ENCODE measurements around the gene ISCU.

Gene ISCU

GRCh38 chr12:108565146-108565545 is 2.8 kb downstream of the ISCU start:
- Histone ChIP-seq H2AK5ac (ENCODE audit: low read length) (no peak overlapping the region), H3K4me3 (ENCODE audit: low read length) (no peak overlapping the region), H3K27me3 (ENCODE audit: insufficient read depth, low read length, poor library complexity) (no peaks in the 10 kb centered on the region), H3K79me1 (ENCODE audit: low read length) (peaks cover 8% of the 10 kb centered on the region), H3K79me2 (ENCODE audit: control insufficient read depth, insufficient read depth, low read length) (peaks cover 13% of the 10 kb centered on the region), H2BK120ac (ENCODE audit: low read depth, low read length) (no peak overlapping the region), H3K4me1 (ENCODE audit: control insufficient read depth, low read depth, low read length) (no peaks in the 10 kb centered on the region), H2BK15ac (replicated peaks; ENCODE audit: low read depth) (no peak overlapping the region), H2BK5ac (ENCODE audit: low read length) (no peak overlapping the region), H3K27ac (ENCODE audit: low read depth, low read length) (no peak overlapping the region), H3K23ac (ENCODE audit: low read length) (no peak overlapping the region), H3K56ac (ENCODE audit: low read length) (no peak overlapping the region), H3K18ac (ENCODE audit: low read length) (no peak overlapping the region), H3K4me2 (ENCODE audit: low read length) (no peak overlapping the region), H3K9ac (ENCODE audit: low read length) (no peak overlapping the region), H3K36me3 (ENCODE audit: control insufficient read depth, insufficient read depth, low read length) (peaks cover 2% of the 10 kb centered on the region), H4K5ac (ENCODE audit: low read length) (no peak overlapping the region), H4K8ac (ENCODE audit: low read depth, low read length) (no peak overlapping the region), H3K4ac (ENCODE audit: low read depth, low read length) (no peak overlapping the region)
- WGBS (ENCODE audit: extremely low coverage, insufficient coverage, low lambda C conversion rate), result no CpG with 5 or more reads among the region's 3 CpGs
- no peak for DNase-seq

GRCh38 chr12:108565976-108566375 is 3.6 kb downstream of the ISCU start:
- no peak overlapping the region for H2AK5ac ChIP-seq (ENCODE audit: low read length)
- DNase-seq, result no peak
- no peak overlapping the region for H2BK5ac ChIP-seq (ENCODE audit: low read length)
- H2BK15ac ChIP-seq (replicated peaks; ENCODE audit: low read depth), result no peak overlapping the region
- H3K9ac ChIP-seq (ENCODE audit: low read length), result no peak overlapping the region
- H3K18ac ChIP-seq (ENCODE audit: low read length), result no peak overlapping the region
- no peak overlapping the region for H4K5ac ChIP-seq (ENCODE audit: low read length)
- H3K27me3 ChIP-seq (ENCODE audit: insufficient read depth, low read length, poor library complexity), result no peaks in the 10 kb centered on the region
- no peak overlapping the region for H4K8ac ChIP-seq (ENCODE audit: low read depth, low read length)
- no peak overlapping the region for H3K27ac ChIP-seq (ENCODE audit: low read depth, low read length)
- H3K79me1 ChIP-seq (ENCODE audit: low read length), result peaks cover 5% of the 10 kb centered on the region
- peaks cover 2% of the 10 kb centered on the region for H3K36me3 ChIP-seq (ENCODE audit: control insufficient read depth, insufficient read depth, low read length)
- H3K79me2 ChIP-seq (ENCODE audit: control insufficient read depth, insufficient read depth, low read length), result peaks cover 5% of the 10 kb centered on the region
- H3K4me3 ChIP-seq (ENCODE audit: low read length), result no peak overlapping the region
- no peak overlapping the region for H3K4me2 ChIP-seq (ENCODE audit: low read length)
- no peak overlapping the region for H3K56ac ChIP-seq (ENCODE audit: low read length)
- no peak overlapping the region for H2BK120ac ChIP-seq (ENCODE audit: low read depth, low read length)
- H3K23ac ChIP-seq (ENCODE audit: low read length), result no peak overlapping the region
- H3K4me1 ChIP-seq (ENCODE audit: control insufficient read depth, low read depth, low read length), result no peaks in the 10 kb centered on the region
- H3K4ac ChIP-seq (ENCODE audit: low read depth, low read length), result no peak overlapping the region
- no CpG with 5 or more reads among the region's 2 CpGs for WGBS (ENCODE audit: extremely low coverage, insufficient coverage, low lambda C conversion rate)

GRCh38 chr12:108566452-108566851 is 4.1 kb downstream of the ISCU start:
- no peaks in the 10 kb centered on the region for H3K4me1 ChIP-seq (ENCODE audit: control insufficient read depth, low read depth, low read length)
- H3K9ac ChIP-seq (ENCODE audit: low read length), result no peak overlapping the region
- no peak overlapping the region for H3K18ac ChIP-seq (ENCODE audit: low read length)
- H4K8ac ChIP-seq (ENCODE audit: low read depth, low read length), result no peak overlapping the region
- no peak overlapping the region for H3K23ac ChIP-seq (ENCODE audit: low read length)
- no peak overlapping the region for H3K4me3 ChIP-seq (ENCODE audit: low read length)
- no peak overlapping the region for H2BK5ac ChIP-seq (ENCODE audit: low read length)
- no peak overlapping the region for H2BK120ac ChIP-seq (ENCODE audit: low read depth, low read length)
- peaks cover 5% of the 10 kb centered on the region for H3K79me1 ChIP-seq (ENCODE audit: low read length)
- no peak overlapping the region for H3K27ac ChIP-seq (ENCODE audit: low read depth, low read length)
- H2BK15ac ChIP-seq (replicated peaks; ENCODE audit: low read depth), result no peak overlapping the region
- DNase-seq, result no peak
- H4K5ac ChIP-seq (ENCODE audit: low read length), result no peak overlapping the region
- peaks cover 2% of the 10 kb centered on the region for H3K36me3 ChIP-seq (ENCODE audit: control insufficient read depth, insufficient read depth, low read length)
- no peak overlapping the region for H3K56ac ChIP-seq (ENCODE audit: low read length)
- H2AK5ac ChIP-seq (ENCODE audit: low read length), result no peak overlapping the region
- no peak overlapping the region for H3K4ac ChIP-seq (ENCODE audit: low read depth, low read length)
- no peak overlapping the region for H3K4me2 ChIP-seq (ENCODE audit: low read length)
- H3K79me2 ChIP-seq (ENCODE audit: control insufficient read depth, insufficient read depth, low read length), result peaks cover 5% of the 10 kb centered on the region
- H3K27me3 ChIP-seq (ENCODE audit: insufficient read depth, low read length, poor library complexity), result no peaks in the 10 kb centered on the region
- WGBS (ENCODE audit: extremely low coverage, insufficient coverage, low lambda C conversion rate), result no CpG with 5 or more reads among the region's 4 CpGs

- Histone ChIP-seq H2BK15ac (replicated peaks; ENCODE audit: low read depth) (no peak overlapping the region), H3K23ac (ENCODE audit: low read length) (no peak overlapping the region), H3K36me3 (ENCODE audit: control insufficient read depth, insufficient read depth, low read length) (peaks cover 2% of the 10 kb centered on the region), H3K18ac (ENCODE audit: low read length) (no peak overlapping the region), H3K4me2 (ENCODE audit: low read length) (no peak overlapping the region), H3K4me3 (ENCODE audit: low read length) (no peak overlapping the region), H4K8ac (ENCODE audit: low read depth, low read length) (no peak overlapping the region), H2AK5ac (ENCODE audit: low read length) (no peak overlapping the region), H2BK120ac (ENCODE audit: low read depth, low read length) (no peak overlapping the region), H4K5ac (ENCODE audit: low read length) (no peak overlapping the region), H3K4me1 (ENCODE audit: control insufficient read depth, low read depth, low read length) (no peaks in the 10 kb centered on the region), H3K56ac (ENCODE audit: low read length) (no peak overlapping the region), H3K9ac (ENCODE audit: low read length) (no peak overlapping the region), H3K27ac (ENCODE audit: low read depth, low read length) (no peak overlapping the region), H3K79me1 (ENCODE audit: low read length) (peaks cover 5% of the 10 kb centered on the region), H3K79me2 (ENCODE audit: control insufficient read depth, insufficient read depth, low read length) (peaks cover 5% of the 10 kb centered on the region), H3K27me3 (ENCODE audit: insufficient read depth, low read length, poor library complexity) (no peaks in the 10 kb centered on the region), H2BK5ac (ENCODE audit: low read length) (no peak overlapping the region), H3K4ac (ENCODE audit: low read depth, low read length) (no peak overlapping the region)
- no peak for DNase-seq
- WGBS (ENCODE audit: extremely low coverage, insufficient coverage, low lambda C conversion rate), result no CpG with 5 or more reads among the region's 7 CpGs
Measured at GRCh38 chr12:108567406-108568337, 5.3 kb downstream of the ISCU start.

DNA sequence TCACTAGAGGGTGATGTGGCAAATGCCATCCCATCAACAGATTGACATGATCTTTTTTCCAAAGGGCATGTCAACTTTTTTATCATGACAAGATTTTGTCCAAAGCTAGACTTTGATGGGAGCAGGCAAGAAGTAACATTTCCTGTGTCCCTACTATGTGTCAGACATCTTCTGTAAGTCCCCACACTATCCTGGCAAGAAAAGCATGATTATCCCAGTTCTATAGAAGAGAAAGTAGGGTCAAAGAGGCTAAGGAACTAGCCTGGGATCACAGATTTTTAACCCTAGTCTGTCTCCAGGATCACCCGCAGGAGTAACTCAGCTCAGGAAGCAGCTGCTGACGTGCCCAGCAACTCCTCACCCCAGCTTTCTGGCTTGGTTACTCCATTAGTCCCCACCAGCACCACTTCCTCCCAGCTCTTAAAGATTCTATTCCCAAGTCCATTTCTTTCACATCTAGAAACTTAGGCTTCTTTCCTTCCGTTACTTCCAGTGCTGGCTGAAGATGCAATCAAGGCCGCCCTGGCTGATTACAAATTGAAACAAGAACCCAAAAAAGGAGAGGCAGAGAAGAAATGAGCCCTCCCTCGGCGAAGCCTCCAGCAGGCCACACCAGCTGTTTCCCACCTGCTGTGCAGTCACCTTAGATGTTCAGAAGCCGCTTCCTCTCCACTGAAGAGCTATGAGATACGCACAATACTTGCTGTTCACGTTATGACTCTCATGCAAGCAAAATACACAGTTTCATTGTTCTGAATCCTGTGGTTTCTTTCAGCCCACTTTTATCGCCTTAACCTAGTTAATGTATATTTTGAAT is 6.2 kb downstream of the ISCU start:
- Histone ChIP-seq H3K4me2 (ENCODE audit: low read length) (no peak overlapping the region), H3K36me3 (ENCODE audit: control insufficient read depth, insufficient read depth, low read length) (peaks cover 2% of the 10 kb centered on the region), H2BK15ac (replicated peaks; ENCODE audit: low read depth) (no peak overlapping the region), H2BK5ac (ENCODE audit: low read length) (no peak overlapping the region), H3K4me1 (ENCODE audit: control insufficient read depth, low read depth, low read length) (no peaks in the 10 kb centered on the region), H3K79me1 (ENCODE audit: low read length) (no peaks in the 10 kb centered on the region), H3K23ac (ENCODE audit: low read length) (no peak overlapping the region), H2BK120ac (ENCODE audit: low read depth, low read length) (no peak overlapping the region), H3K27ac (ENCODE audit: low read depth, low read length) (no peak overlapping the region), H4K8ac (ENCODE audit: low read depth, low read length) (no peak overlapping the region), H4K5ac (ENCODE audit: low read length) (no peak overlapping the region), H2AK5ac (ENCODE audit: low read length) (no peak overlapping the region), H3K4me3 (ENCODE audit: low read length) (no peak overlapping the region), H3K4ac (ENCODE audit: low read depth, low read length) (no peak overlapping the region), H3K9ac (ENCODE audit: low read length) (no peak overlapping the region), H3K27me3 (ENCODE audit: insufficient read depth, low read length, poor library complexity) (no peaks in the 10 kb centered on the region), H3K56ac (ENCODE audit: low read length) (no peak overlapping the region), H3K18ac (ENCODE audit: low read length) (no peak overlapping the region), H3K79me2 (ENCODE audit: control insufficient read depth, insufficient read depth, low read length) (no peaks in the 10 kb centered on the region)
- no peak for DNase-seq
- WGBS (ENCODE audit: extremely low coverage, insufficient coverage, low lambda C conversion rate), result no CpG with 5 or more reads among the region's 10 CpGs
